Naive thymus-derived CD4-positive, alpha-beta T cell (primary cell): ENCODE data around the gene SAGE1. TPM values are rescaled to one million over a fixed set of nuclear protein-coding genes. Genes with fewer than 3 reads are reported as not detected.

Experiments used
- ATAC-seq: fragments of 150-1000 bp; cut with Tn5 transposase; 2 replicates; pipeline ENCODE4 v1.10.0; 2021; ENCODE audit warnings: mild to moderate bottlenecking, moderate library complexity
- CTCF ChIA-PET: fragments of 350-600 bp; sonication (Branson Sonifier 250); formaldehyde crosslinking; loops from one replicate; lab custom pipeline; 2021; ENCODE audit warnings: antibody characterized with exemption; lab: Charles Lee
- POLR2A ChIA-PET: fragments of 350-600 bp; sonication (Branson Sonifier 250); formaldehyde crosslinking; loops from one replicate; lab custom pipeline; 2021; ENCODE audit warnings: antibody characterized with exemption, inconsistent platforms; lab: Charles Lee
- DNase-seq, 9 donors: peaks; one replicate each; pipeline versions ENCODE4 v3.0.0 to v3.0.0-alpha.2; 2020 to 2022; ENCODE audit warnings: mixed read lengths in 1 of 9
- H3K27ac ChIP-seq: one replicate; pipeline ENCODE4 v1.7.0; 2013; ENCODE audit warnings: mild to moderate bottlenecking, low read depth, low read length, moderate library complexity
- H3K27me3 ChIP-seq, 2 donors: one replicate each; pipeline ENCODE4 v1.7.0; 2013; ENCODE audit warnings: low read length in 2 of 2, mild to moderate bottlenecking in 2 of 2, moderate library complexity in 2 of 2; ENCODE audit not compliant: control insufficient read depth in 2 of 2, insufficient read depth in 2 of 2
- H3K36me3 ChIP-seq, 3 experiments: 1 replicate in 2 of 3; 2 replicates in 1 of 3; pipeline ENCODE4 v1.7.0; 2013; ENCODE audit warnings: low read length in 3 of 3, mild to moderate bottlenecking in 3 of 3, moderate library complexity in 1 of 3; ENCODE audit not compliant: insufficient read depth in 3 of 3, control insufficient read depth in 2 of 3
- H3K4me1 ChIP-seq, 2 donors: one replicate each; pipeline ENCODE4 v1.7.0; 2013; ENCODE audit warnings: low read length in 2 of 2, mild to moderate bottlenecking in 2 of 2, moderate library complexity in 1 of 2; ENCODE audit not compliant: control insufficient read depth in 2 of 2, insufficient read depth in 2 of 2
- H3K4me3 ChIP-seq: 2 replicates; pipeline ENCODE4 v1.7.0; 2013; ENCODE audit warnings: mild to moderate bottlenecking, low read length
- H3K9me3 ChIP-seq, 3 experiments: 1 replicate in 2 of 3; 2 replicates in 1 of 3; pipeline ENCODE4 v1.7.0; 2013; ENCODE audit warnings: low read length in 3 of 3; ENCODE audit not compliant: control insufficient read depth in 2 of 3
- H3K27ac Mint-ChIP-seq, 9 donors: one replicate each; pipeline ENCODE4 v1.8.0; 2020 to 2022; ENCODE audit warnings: mixed read lengths in 9 of 9, mild to moderate bottlenecking in 8 of 9, moderate library complexity in 5 of 9, inconsistent platforms in 2 of 9
- H3K27me3 Mint-ChIP-seq, 5 donors: one replicate each; pipeline ENCODE4 v1.8.0; 2021 to 2022; ENCODE audit warnings: mixed read lengths in 5 of 5, mild to moderate bottlenecking in 1 of 5
- H3K36me3 Mint-ChIP-seq, 5 donors: one replicate each; pipeline ENCODE4 v1.8.0; 2020 to 2022; ENCODE audit warnings: mixed read lengths in 5 of 5, mild to moderate bottlenecking in 3 of 5, inconsistent platforms in 1 of 5
- H3K4me1 Mint-ChIP-seq, 7 donors: one replicate each; pipeline ENCODE4 v1.8.0; 2020 to 2022; ENCODE audit warnings: mixed read lengths in 7 of 7, mild to moderate bottlenecking in 3 of 7, inconsistent platforms in 1 of 7
- H3K4me3 Mint-ChIP-seq, 10 donors: one replicate each; pipeline ENCODE4 v1.8.0; 2020 to 2022; ENCODE audit warnings: mild to moderate bottlenecking in 10 of 10, mixed read lengths in 10 of 10, moderate library complexity in 6 of 10, inconsistent platforms in 2 of 10
- H3K9me3 Mint-ChIP-seq, 11 donors: one replicate each; pipeline ENCODE4 v1.8.0; 2020 to 2022; ENCODE audit warnings: mixed read lengths in 11 of 11, mild to moderate bottlenecking in 4 of 11, inconsistent platforms in 1 of 11, moderate library complexity in 1 of 11
- intact Hi-C, 2 donors: fragments of 100-400 bp; cut with micrococcal nuclease; formaldehyde crosslinking; loops; one replicate each; pipeline ENCODE4 v1.15.1; 2023
- polyA plus RNA-seq, 2 donors: library from polyadenylated mRNA; unstranded; fragments of 300-500 nt; fragmentation: Illumina TruSeq; gene quantifications; one replicate each; pipeline ENCODE4 v1.2.3, GENCODE V29; 2021
- total RNA-seq, 6 experiments: library from RNA in 5 of 6; stranded (reverse) in 5 of 6; gene quantifications; 1 replicate in 5 of 6; 2 replicates in 1 of 6; pipeline ENCODE4 v1.2.3 and lab custom pipeline; 2021 to 2026

SAGE1 gene
- total and polyA plus RNA-seq, 7 experiments from 2014 or later, result not detected

- no peaks in the 10 kb centered on the region for H3K4me1 ChIP-seq
- peak; percentile 67 for ATAC-seq
- ChIA-PET CTCF (no interaction called here), POLR2A (no interaction called here)
- no peaks in the 10 kb centered on the region for H3K9me3 ChIP-seq
- H3K27me3 Mint-ChIP-seq, result no peaks in the 10 kb centered on the region
- no peak overlapping the region for H3K4me3 ChIP-seq
- no peaks in the 10 kb centered on the region for H3K36me3 ChIP-seq
- H3K4me1 Mint-ChIP-seq, result peaks cover 0 to 2% (median 0%) of the 10 kb centered on the region in 7 donors
- peaks cover 0 to 4% (median 0%) of the 10 kb centered on the region in 11 donors for H3K9me3 Mint-ChIP-seq
- H3K27me3 ChIP-seq, result no peaks in the 10 kb centered on the region
- H3K36me3 Mint-ChIP-seq, result no peaks in the 10 kb centered on the region
- H3K27ac Mint-ChIP-seq, result no peak overlapping the region
- no peak overlapping the region for H3K4me3 Mint-ChIP-seq
- peak in 8 of 9 donors; percentile 3 to 46 (median 30) for DNase-seq
- no peak overlapping the region for H3K27ac ChIP-seq
- intact Hi-C loops, result loop anchor here in 1 of 2 donors (1.0 kb wide), 1 partner anchor 448 kb away; no protein-coding TSS in a partner anchor
These were observed 38.4 kb downstream of the SAGE1 start for GRCh38 chrX:135931644-135932487.

GRCh38 chrX:135944486-135944885 is 51.0 kb downstream of the SAGE1 start:
- no peaks in the 10 kb centered on the region for H3K4me1 ChIP-seq
- no peaks in the 10 kb centered on the region for H3K27me3 Mint-ChIP-seq
- no peak overlapping the region for H3K4me3 Mint-ChIP-seq
- ATAC-seq (no peak), DNase-seq (no peak)
- H3K27ac Mint-ChIP-seq, result no peak overlapping the region
- H3K36me3 Mint-ChIP-seq, result peaks cover 0 to 22% (median 5%) of the 10 kb centered on the region in 5 donors
- H3K36me3 ChIP-seq, result no peaks in the 10 kb centered on the region
- no peaks in the 10 kb centered on the region for H3K9me3 ChIP-seq
- H3K4me3 ChIP-seq, result no peak overlapping the region
- peaks cover 0 to 5% (median 0%) of the 10 kb centered on the region in 11 donors for H3K9me3 Mint-ChIP-seq
- intact Hi-C loops, result no loop called here
- ChIA-PET POLR2A (no interaction called here), CTCF (no interaction called here)
- no peaks in the 10 kb centered on the region for H3K27me3 ChIP-seq
- no peaks in the 10 kb centered on the region for H3K4me1 Mint-ChIP-seq
- no peak overlapping the region for H3K27ac ChIP-seq

GRCh38 chrX:135951291-135951690 is 57.8 kb downstream of the SAGE1 start:
- POLR2A ChIA-PET, result no interaction called here
- H3K27me3 ChIP-seq, result no peaks in the 10 kb centered on the region
- Mint-ChIP-seq H3K9me3 (no peaks in the 10 kb centered on the region), H3K4me1 (peaks cover 0 to 5% (median 0%) of the 10 kb centered on the region in 7 donors), H3K4me3 (no peak overlapping the region), H3K27me3 (no peaks in the 10 kb centered on the region), H3K27ac (peak overlapping the region in 1 of 9 donors; percentile 31), H3K36me3 (peaks cover 0 to 6% (median 1%) of the 10 kb centered on the region in 5 donors)
- DNase-seq (no peak), ATAC-seq (no peak)
- no peak overlapping the region for H3K4me3 ChIP-seq
- H3K9me3 ChIP-seq, result no peaks in the 10 kb centered on the region
- H3K4me1 ChIP-seq, result no peaks in the 10 kb centered on the region
- CTCF ChIA-PET, result no interaction called here
- H3K36me3 ChIP-seq, result no peaks in the 10 kb centered on the region
- intact Hi-C loops, result no loop called here
- no peak overlapping the region for H3K27ac ChIP-seq

Other genes starting within 250 kb of the SAGE1 start
- gene CT45A1, start 180.1 kb upstream of the SAGE1 start, total RNA-seq, result not detected
- gene CT45A1, start 180.1 kb upstream of the SAGE1 start, polyA plus RNA-seq, result not detected
- gene CT45A3, start 125.5 kb upstream of the SAGE1 start, total RNA-seq, result not detected
- not detected for gene CT45A3, start 125.5 kb upstream of the SAGE1 start, polyA plus RNA-seq
- gene CT45A5, start 108.2 kb upstream of the SAGE1 start, total RNA-seq, result not detected
- gene CT45A5, start 108.2 kb upstream of the SAGE1 start, polyA plus RNA-seq, result not detected
- gene CT45A6, start 90.9 kb upstream of the SAGE1 start, total RNA-seq, result not detected
- gene CT45A6, start 90.9 kb upstream of the SAGE1 start, polyA plus RNA-seq, result not detected
- not detected for gene CT45A2, start 73.7 kb upstream of the SAGE1 start, total RNA-seq
- gene CT45A2, start 73.7 kb upstream of the SAGE1 start, polyA plus RNA-seq, result not detected
- gene CT45A7, start 56.4 kb upstream of the SAGE1 start, total RNA-seq, result not detected
- not detected for gene CT45A7, start 56.4 kb upstream of the SAGE1 start, polyA plus RNA-seq
- not detected for gene CT45A8, start 39.2 kb upstream of the SAGE1 start, total RNA-seq
- not detected for gene CT45A8, start 39.2 kb upstream of the SAGE1 start, polyA plus RNA-seq
- gene CT45A9, start 21.9 kb upstream of the SAGE1 start, total RNA-seq, result not detected
- not detected for gene CT45A9, start 21.9 kb upstream of the SAGE1 start, polyA plus RNA-seq
- gene CT45A10, start 272 bp upstream of the SAGE1 start, total RNA-seq, result not detected
- not detected for gene CT45A10, start 272 bp upstream of the SAGE1 start, polyA plus RNA-seq
- 10 to 100 TPM; 22.0 to 28.4 (median 24.0) TPM for gene MMGT1, start 80.3 kb downstream of the SAGE1 start, total RNA-seq
- 1 to 10 TPM; 5.7 to 9.8 TPM for gene MMGT1, start 80.3 kb downstream of the SAGE1 start, polyA plus RNA-seq
- gene SLC9A6, start 91.7 kb downstream of the SAGE1 start, total RNA-seq, result 10 to 100 TPM; 16.2 to 21.1 (median 18.9) TPM
- gene SLC9A6, start 91.7 kb downstream of the SAGE1 start, polyA plus RNA-seq, result 10 to 100 TPM; 16.0 to 24.9 TPM